ENCODE data around the gene CCDC180.

CCDC180 gene

DNA sequence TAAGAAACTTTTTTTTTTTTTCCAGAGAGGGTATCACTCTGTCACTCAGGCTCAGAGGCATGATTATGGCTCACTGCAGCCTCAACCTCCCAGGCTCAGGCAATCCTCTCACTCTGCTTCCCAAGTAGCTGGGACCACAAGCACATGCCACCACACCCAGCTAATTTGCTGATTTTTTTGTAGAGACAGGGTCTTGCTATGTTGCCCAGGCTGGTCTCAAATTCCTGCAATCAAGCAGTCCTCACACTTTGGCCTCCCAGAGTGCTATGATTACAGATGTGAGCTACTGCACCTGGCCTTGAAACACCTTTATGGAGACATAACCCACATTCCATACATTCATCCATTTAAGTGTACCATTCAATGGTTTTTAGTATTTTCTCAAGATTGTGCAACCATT lies 23.7 kb upstream of the CCDC180 start:
- TF ChIP-seq CTCF (conservative IDR thresholded peaks at IDR 0.05; ENCODE audit: control insufficient read depth, insufficient read depth, low read depth, low read length): no peak
- DNase-seq (ENCODE audit: low read depth): no peak

GRCh38 chr9:97284798-97285197 lies 22.7 kb upstream of the CCDC180 start:
- no peak overlapping the region for H3K4me3 ChIP-seq (ENCODE audit: control insufficient read depth, low read depth, low read length)
- DNase-seq (ENCODE audit: low read depth): no peak
- peak; percentile 29 for TF ChIP-seq CTCF (conservative IDR thresholded peaks at IDR 0.05; ENCODE audit: control insufficient read depth, insufficient read depth, low read depth, low read length)

More for the DNA sequence above, 23.7 kb upstream of the CCDC180 start:
- H3K4me3 ChIP-seq (ENCODE audit: control insufficient read depth, low read depth, low read length): no peak overlapping the region

DNA sequence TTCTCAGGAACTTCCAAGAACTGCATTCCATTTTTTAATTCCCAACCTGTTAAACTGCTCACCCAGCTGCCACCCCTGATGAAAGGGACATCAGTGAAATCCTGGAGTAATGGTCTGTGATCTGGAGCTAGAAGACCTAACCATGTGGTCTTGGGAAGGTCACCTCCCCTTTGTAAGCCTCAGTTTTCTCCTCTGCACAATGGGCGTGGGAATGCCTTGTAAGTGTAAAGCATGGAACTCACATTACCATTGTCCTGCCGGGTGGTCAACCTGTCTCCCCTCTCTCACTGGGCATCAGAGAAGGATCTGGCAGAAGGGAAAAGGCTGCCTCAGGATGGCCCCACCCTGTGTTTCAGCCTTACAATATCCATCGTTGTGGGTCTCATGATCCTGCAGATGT lies 15.3 kb upstream of the CCDC180 start:
- no peak overlapping the region for H3K4me3 ChIP-seq (ENCODE audit: control insufficient read depth, low read depth, low read length)
- no peak for DNase-seq (ENCODE audit: low read depth)
- TF ChIP-seq CTCF (conservative IDR thresholded peaks at IDR 0.05; ENCODE audit: control insufficient read depth, insufficient read depth, low read depth, low read length): no peak

- DNase-seq (ENCODE audit: low read depth): peak; percentile 66
- no peak overlapping the region for H3K4me3 ChIP-seq (ENCODE audit: control insufficient read depth, low read depth, low read length)
- no peak for TF ChIP-seq CTCF (conservative IDR thresholded peaks at IDR 0.05; ENCODE audit: control insufficient read depth, insufficient read depth, low read depth, low read length)
Measured at GRCh38 chr9:97293207-97293721, 14.2 kb upstream of the CCDC180 start.

- DNase-seq (ENCODE audit: low read depth): no peak
- no peak for TF ChIP-seq CTCF (conservative IDR thresholded peaks at IDR 0.05; ENCODE audit: control insufficient read depth, insufficient read depth, low read depth, low read length)
- H3K4me3 ChIP-seq (ENCODE audit: control insufficient read depth, low read depth, low read length): no peak overlapping the region
Measured at GRCh38 chr9:97293818-97294217, 13.6 kb upstream of the CCDC180 start.

- TF ChIP-seq CTCF (conservative IDR thresholded peaks at IDR 0.05; ENCODE audit: control insufficient read depth, insufficient read depth, low read depth, low read length): no peak
- H3K4me3 ChIP-seq (ENCODE audit: control insufficient read depth, low read depth, low read length): no peak overlapping the region
- DNase-seq (ENCODE audit: low read depth): no peak
Measured at GRCh38 chr9:97297889-97298288, 9.6 kb upstream of the CCDC180 start.
